Heart left ventricle (tissue), 16 donors: Measurements from ENCODE around the gene DROSHA. TPM values are rescaled to one million over a fixed set of nuclear protein-coding genes. Genes with fewer than 3 reads are reported as not detected.

Experiments
- ATAC-seq, 4 donors: fragments of 200-7000 bp; cut with Tn5 transposase; one replicate each; pipeline ENCODE4 v1.9.1; 2020 to 2022; ENCODE audit warnings: moderate library complexity in 4 of 4, mild to moderate bottlenecking in 3 of 4, moderate number of reproducible peaks in 1 of 4
- DNase-seq, 5 donors: peaks; one replicate each; pipeline ENCODE4 v3.0.0-alpha.2; 2020
- H3K27ac ChIP-seq, 12 donors: fragments of 200-600 bp; sonication (generic) in 4 of 12; one replicate each; pipeline versions ENCODE4 v1.5.0 to v1.8.0; 2016 to 2022; ENCODE audit warnings: mild to moderate bottlenecking in 2 of 12
- H3K27me3 ChIP-seq, 9 donors: fragments of 200-600 bp; sonication (generic) in 2 of 9; one replicate each; pipeline versions ENCODE4 v1.5.1 to v1.8.0; 2016 to 2022; ENCODE audit warnings: mild to moderate bottlenecking in 3 of 9
- H3K36me3 ChIP-seq, 9 donors: fragments of 200-600 bp; sonication (generic) in 2 of 9; one replicate each; pipeline versions ENCODE4 v1.5.0 to v1.8.0; 2018 to 2022; ENCODE audit warnings: mild to moderate bottlenecking in 2 of 9
- H3K4me1 ChIP-seq, 12 donors: fragments of 200-600 bp; sonication (generic) in 4 of 12; one replicate each; pipeline versions ENCODE4 v1.5.0 to v1.8.0; 2016 to 2022; ENCODE audit warnings: mild to moderate bottlenecking in 3 of 12
- H3K4me3 ChIP-seq, 12 donors: fragments of 200-600 bp; sonication (generic) in 4 of 12; one replicate each; pipeline versions ENCODE4 v1.5.0 to v1.8.0; 2017 to 2022; ENCODE audit warnings: mild to moderate bottlenecking in 9 of 12, moderate library complexity in 4 of 12
- H3K9me3 ChIP-seq, 12 donors: fragments of 200-600 bp; sonication (generic) in 4 of 12; one replicate each; pipeline versions ENCODE4 v1.5.0 to v1.8.0; 2016 to 2022; ENCODE audit warnings: mild to moderate bottlenecking in 1 of 12
- POLR2A ChIP-seq, 2 donors: fragments of 450-650 bp; IDR thresholded peaks; one replicate each; pipeline ENCODE4 v1.6.1; 2017; ENCODE audit warnings: antibody characterized with exemption in 2 of 2, mild to moderate bottlenecking in 2 of 2, moderate library complexity in 2 of 2
- WGBS, 4 donors: extraction: QIAGEN DNeasy Blood & Tissue Kit in 2 of 4; methylation state at CpG; one replicate each; pipeline versions ENCODE4 v1.1.5 to v1.1.7; 2013 to 2018; 5-methylcytosine and 5-hydroxymethylcytosine counted together
- intact Hi-C, 10 donors: fragments of 100-400 bp; cut with DNase I; formaldehyde crosslinking; loops; one replicate each; pipeline versions ENCODE4 v1.11.1 to v1.14.2; 2022
- polyA plus RNA-seq, 2 donors: library from polyadenylated mRNA; stranded (reverse); fragments of 200-250 nt; gene quantifications; one replicate each; pipeline ENCODE4 v1.2.3, GENCODE V29; 2013
- total RNA-seq, 9 donors: library from RNA; depleted of rRNA in 2 of 9; stranded (reverse); fragments of >200 nt in 2 of 9; fragmentation: NEBNext Ultra II Directional in 3 of 9; extraction: Animal tissue kit (Norgen Biotek cat#: 25700) in 3 of 9; gene quantifications; one replicate each; pipeline versions ENCODE4 v1.1.0 to v1.2.4, GENCODE V29; 2016 to 2023
- TF ChIP-seq, protein P1 (sequence below), 12 donors: fragments of 200-600 bp; sonication (generic) in 4 of 12; IDR thresholded peaks; one replicate each; pipeline versions ENCODE4 v1.5.0 to v1.8.0; 2018 to 2022; ENCODE audit warnings: antibody characterized with exemption in 12 of 12, mild to moderate bottlenecking in 5 of 12
- donor health status: ischemic (EF 13 %, LVEDD 7.1; RV severe dilation, severe dysfunction).
- donor health status: healthy with polysubstance abuse.
- donor health status: DM: no; HTN: yes; CAD: no.
- donor health status: DM: no; HTN: no; CAD: no.
- donor health status: ischemic (EF 25% LVEDD 6.9; RV normal size, moderate dysfunction).
- donor health status: ischemic (EF 25% LVEDD 5.7; RV mildly dilated, moderate dysfunction).
- donor health status: healthy.
- donor health status: DM: yes; HTN: yes; CAD: no.
- donor health status: ischemic (EF 35%, LVEDD 5.7; RV mildly dilated, moderate dysfunction).
- donor health status: nonischemic (EF 11% LVEDD 7.7; RV severe dilation, severe dysfunction).
- donor health status: DM: yes; HTN: yes; CAD: no.
- donor health status: PGD.
- donor health status: ischemic (EF 29% LVEDD 5.4; RV normal size, mild dysfunction).
- donor health status: nonischemic (EF 23%, LVEDD 6.1; RV moderate dilation, normal function).

The DROSHA gene
- total and polyA plus RNA-seq, 11 donors = 19.3 to 55.6 (median 33.2) TPM

DNA sequence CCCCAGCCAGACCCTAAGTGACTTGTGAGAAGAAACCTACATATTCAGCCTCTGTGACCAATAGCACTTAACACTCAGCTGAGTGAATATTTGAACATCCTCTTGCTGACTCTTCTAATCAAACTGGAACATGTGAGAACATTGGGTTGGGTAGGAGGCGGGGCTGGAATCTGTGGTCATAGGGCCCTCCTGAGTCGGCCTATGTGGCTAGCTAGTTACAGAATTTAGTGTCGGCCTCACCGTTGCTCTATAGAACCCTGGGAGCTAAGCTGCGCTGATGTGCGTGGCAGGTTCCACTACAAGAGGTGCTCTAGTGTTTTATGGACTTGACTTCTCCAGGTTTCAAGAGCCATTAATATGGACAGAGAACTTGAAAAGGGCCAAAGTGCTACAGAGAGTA lies 138.8 kb downstream of the DROSHA start:
- H3K9me3 ChIP-seq = peaks cover 0 to 11% (median 4%) of the 10 kb centered on the region in 12 donors
- 91 to 94% (median 93%) methylated on average over 6 of the region's 6 CpGs for WGBS, 4 donors
- no peaks in the 10 kb centered on the region for H3K36me3 ChIP-seq
- H3K27ac ChIP-seq = no peak overlapping the region
- no peaks in the 10 kb centered on the region for H3K4me1 ChIP-seq
- no peak for ATAC-seq
- no peak for DNase-seq
- H3K4me3 ChIP-seq = no peak overlapping the region
- TF ChIP-seq, protein P1, sequence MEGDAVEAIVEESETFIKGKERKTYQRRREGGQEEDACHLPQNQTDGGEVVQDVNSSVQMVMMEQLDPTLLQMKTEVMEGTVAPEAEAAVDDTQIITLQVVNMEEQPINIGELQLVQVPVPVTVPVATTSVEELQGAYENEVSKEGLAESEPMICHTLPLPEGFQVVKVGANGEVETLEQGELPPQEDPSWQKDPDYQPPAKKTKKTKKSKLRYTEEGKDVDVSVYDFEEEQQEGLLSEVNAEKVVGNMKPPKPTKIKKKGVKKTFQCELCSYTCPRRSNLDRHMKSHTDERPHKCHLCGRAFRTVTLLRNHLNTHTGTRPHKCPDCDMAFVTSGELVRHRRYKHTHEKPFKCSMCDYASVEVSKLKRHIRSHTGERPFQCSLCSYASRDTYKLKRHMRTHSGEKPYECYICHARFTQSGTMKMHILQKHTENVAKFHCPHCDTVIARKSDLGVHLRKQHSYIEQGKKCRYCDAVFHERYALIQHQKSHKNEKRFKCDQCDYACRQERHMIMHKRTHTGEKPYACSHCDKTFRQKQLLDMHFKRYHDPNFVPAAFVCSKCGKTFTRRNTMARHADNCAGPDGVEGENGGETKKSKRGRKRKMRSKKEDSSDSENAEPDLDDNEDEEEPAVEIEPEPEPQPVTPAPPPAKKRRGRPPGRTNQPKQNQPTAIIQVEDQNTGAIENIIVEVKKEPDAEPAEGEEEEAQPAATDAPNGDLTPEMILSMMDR (IDR thresholded peaks at IDR 0.05) = no peak
- TF ChIP-seq POLR2A (IDR thresholded peaks at IDR 0.05) = no peak
- intact Hi-C loops = no loop called here
- H3K27me3 ChIP-seq = no peaks in the 10 kb centered on the region

DNA sequence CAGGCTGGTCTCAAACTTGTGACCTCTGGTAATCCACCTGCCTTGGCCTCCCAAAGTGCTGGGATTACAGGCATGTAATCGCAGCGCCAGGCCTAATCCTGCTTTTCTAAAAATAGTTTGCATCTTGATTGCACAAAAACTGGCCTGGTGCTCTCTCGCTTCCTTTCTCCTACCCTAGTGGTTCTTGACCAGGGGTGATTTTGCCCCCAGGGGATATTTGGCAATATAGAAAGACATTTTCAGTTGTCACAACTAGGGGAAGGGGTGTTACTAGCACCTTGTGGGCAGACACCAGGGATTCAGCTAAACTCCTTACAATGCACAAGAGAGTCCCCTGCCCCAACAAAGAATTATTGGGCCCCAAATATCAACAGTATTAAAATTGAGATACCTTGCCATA lies 139.8 kb downstream of the DROSHA start:
- peaks cover 0 to 14% (median 4%) of the 10 kb centered on the region in 12 donors for H3K9me3 ChIP-seq
- no peaks in the 10 kb centered on the region for H3K36me3 ChIP-seq
- intact Hi-C loops = no loop called here
- H3K27me3 ChIP-seq = no peaks in the 10 kb centered on the region
- WGBS, 4 donors = 71 to 90% (median 86%) methylated on average over 3 of the region's 3 CpGs
- no peak overlapping the region for H3K4me3 ChIP-seq
- no peak overlapping the region for H3K27ac ChIP-seq
- H3K4me1 ChIP-seq = no peaks in the 10 kb centered on the region
- ATAC-seq (no peak), DNase-seq (no peak)
- no peak for TF ChIP-seq POLR2A (IDR thresholded peaks at IDR 0.05)
- TF ChIP-seq, protein P1 (IDR thresholded peaks at IDR 0.05) = no peak

- intact Hi-C loops = no loop called here
- WGBS, 4 donors = 71 to 83% (median 79%) methylated on average over 5 of the region's 5 CpGs
- Histone ChIP-seq H3K27ac (no peak overlapping the region), H3K4me3 (no peak overlapping the region), H3K9me3 (peaks cover 0 to 15% (median 4%) of the 10 kb centered on the region in 12 donors), H3K4me1 (no peaks in the 10 kb centered on the region), H3K36me3 (no peaks in the 10 kb centered on the region), H3K27me3 (no peaks in the 10 kb centered on the region)
- TF ChIP-seq POLR2A (IDR thresholded peaks at IDR 0.05) = no peak
- TF ChIP-seq, protein P1 (IDR thresholded peaks at IDR 0.05) = no peak
- ATAC-seq = no peak
- no peak for DNase-seq
Measured at GRCh38 chr5:31390256-31390655, 141.6 kb downstream of the DROSHA start.

DNA sequence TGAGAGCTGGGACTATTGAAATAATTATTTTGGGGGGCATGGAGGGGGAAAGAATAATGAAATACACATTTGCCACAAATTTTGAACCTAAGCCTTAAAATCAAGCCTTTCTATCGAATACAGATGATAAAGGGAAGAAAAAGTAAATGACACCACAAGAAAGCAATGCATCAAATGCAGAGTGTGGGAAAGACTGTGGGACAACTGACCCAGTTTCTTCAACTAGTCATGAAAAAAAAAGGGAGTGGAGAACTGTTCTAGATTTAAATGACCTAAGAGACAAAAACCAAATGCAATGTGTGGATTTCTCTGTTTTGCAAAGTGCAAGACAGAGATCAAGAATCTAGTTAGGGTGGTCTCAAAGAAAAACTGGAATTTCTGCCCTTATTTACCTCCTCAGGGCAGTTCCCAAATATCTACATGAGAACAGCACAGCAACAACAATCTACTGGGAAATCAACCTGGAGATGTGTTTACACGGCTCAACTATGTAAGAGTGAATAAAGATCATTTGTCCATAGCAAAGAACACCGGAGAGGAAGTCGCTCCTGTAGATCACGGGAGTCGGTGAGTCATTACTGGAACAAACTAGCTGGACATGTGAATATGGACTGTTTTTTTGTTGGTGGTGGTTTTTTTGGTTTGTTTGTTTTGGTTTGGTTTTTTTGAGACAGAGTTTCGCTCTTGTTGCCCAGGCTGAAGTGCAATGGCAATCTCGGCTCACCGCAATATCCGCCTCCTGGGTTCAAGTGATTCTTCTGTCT lies 145.9 kb downstream of the DROSHA start:
- Histone ChIP-seq H3K4me1 (no peaks in the 10 kb centered on the region), H3K9me3 (peaks cover 0 to 15% (median 4%) of the 10 kb centered on the region in 12 donors), H3K36me3 (no peaks in the 10 kb centered on the region), H3K4me3 (no peak overlapping the region), H3K27ac (no peak overlapping the region), H3K27me3 (peaks cover 0 to 6% (median 0%) of the 10 kb centered on the region in 9 donors)
- no peak for DNase-seq
- ATAC-seq = no peak
- intact Hi-C loops = no loop called here
- 78 to 86% (median 85%) methylated on average over 10 of the region's 10 CpGs for WGBS, 4 donors
- TF ChIP-seq, protein P1 (IDR thresholded peaks at IDR 0.05) = no peak
- TF ChIP-seq POLR2A (IDR thresholded peaks at IDR 0.05) = no peak
